ENCODE data around the gene SH3TC1.
A peak's percentile ranks its signal among the peaks of the same experiment; 100 is the strongest.

The SH3TC1 gene

DNA sequence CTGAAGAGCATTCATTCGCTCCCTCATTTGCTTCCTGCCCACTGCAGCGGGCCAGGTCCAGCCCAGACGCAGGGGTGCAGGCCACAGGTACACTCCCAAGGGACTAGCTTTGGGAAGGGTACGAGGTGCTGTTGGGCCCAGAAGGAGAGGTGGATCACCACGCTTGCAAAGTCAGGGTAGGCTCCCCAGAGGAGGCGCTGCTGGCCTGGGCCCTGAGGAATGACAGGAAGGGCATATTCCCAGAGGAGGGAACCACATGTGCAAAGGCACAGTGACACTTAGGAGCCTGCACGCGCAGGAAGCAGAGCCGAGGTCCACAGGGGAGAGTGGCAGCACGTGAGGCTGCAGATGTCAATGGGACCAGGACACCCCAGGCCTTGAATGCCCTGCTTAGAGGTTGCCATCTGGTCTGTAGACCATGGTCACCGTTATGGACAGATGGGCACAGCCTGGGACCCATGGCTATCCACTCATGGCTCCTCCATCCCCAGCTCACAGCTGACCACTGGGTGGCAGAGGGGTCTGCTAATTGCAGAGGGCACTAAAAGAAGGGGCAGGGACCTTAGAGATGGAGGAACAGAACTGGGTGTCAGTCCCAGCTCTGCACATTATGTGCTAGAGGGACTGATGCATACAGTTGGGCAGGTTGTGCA, 78.4 kb downstream of the SH3TC1 start:
- DNase-seq, result no peak

DNA sequence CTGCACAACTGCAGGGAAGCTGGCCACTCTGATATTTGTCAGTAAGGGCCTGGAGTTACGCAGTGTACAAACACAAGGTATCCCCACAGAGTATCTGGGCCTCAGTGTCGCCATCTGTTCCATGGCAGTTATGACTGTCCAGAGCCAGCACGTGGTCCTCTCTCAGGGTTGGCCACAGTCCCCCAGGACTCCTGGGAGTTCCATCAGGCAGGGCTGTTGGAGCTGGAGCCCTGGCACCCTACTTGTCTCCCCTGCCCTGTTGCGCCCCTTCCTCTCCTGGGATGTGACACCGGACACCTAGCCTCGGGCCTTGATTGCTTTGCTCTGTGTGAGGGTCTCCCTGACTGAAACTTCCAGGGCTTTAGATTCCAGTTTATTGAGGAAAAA, 78.9 kb downstream of the SH3TC1 start:
- DNase-seq, result no peak

DNA sequence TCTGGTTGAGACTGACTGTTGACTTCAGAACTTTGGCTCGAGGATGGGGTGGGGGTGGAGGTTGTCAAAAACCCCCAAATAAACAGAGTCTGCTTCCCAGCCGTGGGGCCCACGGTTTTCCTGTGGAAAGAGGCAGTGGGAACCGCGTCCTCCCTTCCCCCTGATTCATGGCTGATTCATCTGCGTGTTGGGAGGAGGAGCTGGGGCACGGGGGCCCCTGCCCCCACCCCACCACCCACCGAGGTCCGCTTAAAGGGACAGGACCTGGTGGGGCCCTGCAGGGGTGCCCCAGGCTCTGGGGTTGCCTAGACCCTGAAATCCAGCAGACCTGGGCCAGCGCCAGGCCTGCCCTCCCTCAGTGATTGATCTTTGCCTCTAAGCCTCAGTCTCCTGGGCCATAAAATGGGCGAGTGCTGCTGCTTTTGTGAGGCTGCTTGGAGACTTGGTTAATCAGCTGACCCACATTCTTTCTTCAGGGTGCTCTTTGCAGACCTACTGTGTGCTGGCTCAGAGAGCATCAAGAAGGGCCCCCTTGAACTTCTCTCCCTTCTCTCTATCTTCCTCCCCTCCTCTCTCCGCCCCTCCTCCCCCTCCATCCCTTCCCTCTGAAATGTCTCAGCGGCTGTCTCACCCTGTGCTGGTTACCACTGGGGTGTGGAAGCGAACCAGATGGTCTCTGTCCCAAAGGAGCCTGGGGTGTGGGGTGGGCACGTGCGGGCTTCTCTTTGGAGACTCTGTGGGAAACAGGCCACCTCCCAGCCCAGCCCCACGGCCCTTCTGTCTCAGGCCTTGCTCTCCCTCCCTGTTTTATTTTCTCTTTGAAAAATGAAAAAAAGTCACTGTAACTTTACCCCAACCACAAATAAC, 79.6 kb downstream of the SH3TC1 start:
- peak; percentile 42 for DNase-seq

DNA sequence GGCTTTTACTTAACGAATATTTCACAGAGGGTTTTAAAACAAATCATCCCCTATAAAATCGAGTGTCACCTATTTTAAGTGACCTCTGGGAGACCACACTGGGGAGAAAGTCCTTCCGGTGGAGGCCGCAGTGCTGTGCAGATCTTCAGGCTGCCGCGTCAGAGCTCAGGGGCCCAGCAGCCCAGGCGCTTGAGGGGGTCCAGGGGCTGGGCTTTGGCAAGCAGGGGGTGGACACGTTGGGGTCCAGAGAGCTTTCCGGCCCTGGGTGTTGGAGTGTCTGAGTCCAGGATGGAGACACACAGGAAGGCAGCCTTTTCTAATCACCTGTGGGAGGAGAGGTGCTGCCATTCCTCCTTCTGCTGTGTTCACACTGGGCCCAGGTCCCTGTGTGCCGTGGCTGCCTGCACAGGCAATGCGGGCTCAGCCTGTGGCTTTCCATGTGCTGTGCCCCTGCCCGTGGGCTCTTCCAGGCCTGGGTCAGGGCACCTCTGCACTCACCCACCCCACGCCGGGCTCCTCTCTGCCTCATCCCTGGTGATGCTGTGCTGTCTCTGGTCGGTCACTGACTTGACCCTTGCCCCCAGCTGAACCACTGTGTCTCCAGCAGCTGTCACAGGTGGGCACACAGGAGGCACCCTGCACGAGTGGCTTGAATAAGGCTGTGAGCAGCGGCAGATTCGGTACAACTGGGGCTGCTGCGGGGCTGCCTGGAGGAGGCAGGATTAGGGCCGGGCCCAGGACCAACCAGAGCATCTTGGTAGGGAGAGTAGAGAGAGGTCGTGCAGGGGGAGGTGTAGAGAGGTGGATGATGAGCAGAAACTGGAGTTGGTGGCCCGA, 80.4 kb downstream of the SH3TC1 start:
- DNase-seq, result no peak

DNA sequence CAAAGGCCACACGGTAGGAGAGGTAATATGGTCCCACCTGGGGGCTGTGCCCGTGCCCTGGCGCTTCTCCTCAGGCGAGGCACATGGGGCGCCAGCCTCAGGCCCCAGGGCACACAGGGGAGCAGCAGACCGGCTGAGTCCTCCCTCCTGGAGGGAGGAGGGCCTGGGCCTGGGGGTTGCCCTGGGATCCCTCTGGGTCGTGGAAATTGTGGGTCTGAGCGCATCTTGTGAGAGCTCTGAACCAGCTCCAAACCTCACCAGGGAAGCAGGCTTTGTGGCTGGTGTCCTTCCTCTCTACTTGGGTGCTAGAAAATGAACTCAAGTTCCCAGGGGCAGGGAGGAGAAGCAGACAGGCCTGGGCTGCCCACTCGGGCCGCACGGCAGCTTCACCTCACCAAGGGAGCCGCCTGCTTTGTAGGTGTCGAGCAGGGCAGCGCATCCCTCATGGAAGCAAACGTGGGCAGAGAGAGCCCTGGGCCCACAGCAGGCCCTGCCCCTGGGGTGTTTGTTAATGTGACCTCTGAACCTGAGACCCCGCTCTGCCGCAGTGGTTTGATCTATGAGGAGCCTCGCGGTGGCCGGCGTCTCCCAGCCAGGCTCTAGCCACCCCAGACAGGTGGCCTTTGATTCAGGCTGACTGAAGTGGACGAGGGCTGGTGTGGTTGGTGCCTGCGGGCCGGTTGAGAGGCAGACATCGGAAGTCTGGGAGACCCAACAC, 81.2 kb downstream of the SH3TC1 start:
- no peak for DNase-seq

DNA sequence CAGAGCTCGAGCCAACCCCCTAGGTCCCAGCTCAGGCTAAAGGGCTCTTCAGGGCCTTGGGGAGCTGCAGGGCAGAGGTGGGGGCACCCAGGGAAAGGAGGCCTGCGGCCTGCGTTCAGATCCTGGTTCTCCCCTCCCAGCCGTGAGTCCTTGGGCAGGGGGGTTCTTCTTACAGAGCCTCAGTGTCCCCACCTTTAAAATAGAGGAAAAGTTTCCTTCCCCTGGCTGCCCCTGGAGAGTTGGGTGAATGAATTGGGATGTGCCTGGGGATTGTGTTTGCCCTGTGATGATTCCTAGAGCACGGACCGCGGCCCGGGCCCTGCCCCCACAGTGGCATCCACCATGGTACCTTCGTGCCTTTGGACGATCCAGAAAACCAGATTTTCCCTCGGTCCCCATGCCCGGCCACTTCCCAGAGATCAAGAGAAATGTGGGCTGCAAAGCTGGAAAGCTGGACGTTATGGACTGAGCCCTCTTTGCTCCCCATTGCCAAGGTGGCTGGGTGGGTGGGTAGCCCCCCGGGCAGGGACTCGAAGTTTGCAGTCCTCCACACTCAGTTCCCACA, 81.9 kb downstream of the SH3TC1 start:
- no peak for DNase-seq

DNA sequence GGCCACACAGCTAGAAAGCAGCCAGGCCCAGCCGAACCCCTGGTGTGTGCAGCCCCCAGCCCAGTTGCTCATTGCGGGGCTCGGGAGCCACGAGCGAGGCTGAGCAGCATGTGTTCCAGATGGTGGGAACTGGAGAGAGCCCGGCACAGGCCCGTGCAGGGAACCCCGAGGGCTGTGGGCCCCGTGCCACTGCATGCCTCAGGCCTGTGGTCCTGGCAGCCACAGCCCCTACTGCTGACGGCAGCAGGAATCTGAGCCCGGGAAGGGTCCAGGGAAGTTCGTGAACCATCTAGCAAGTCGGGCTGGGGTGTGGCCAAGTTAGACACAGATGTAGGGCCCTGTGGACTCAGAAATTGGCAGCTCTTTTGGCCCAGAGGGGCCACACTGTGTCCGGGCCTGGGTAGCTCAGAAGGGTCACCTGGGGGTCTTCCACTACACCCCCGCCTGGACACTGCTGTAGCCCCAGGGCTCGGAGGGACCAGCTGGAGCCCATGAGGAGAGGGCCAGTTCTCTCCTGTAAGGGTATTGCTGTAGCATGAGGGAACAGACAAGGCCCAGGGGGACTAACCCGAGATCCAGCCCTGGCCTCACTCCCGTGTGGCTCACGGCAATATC, 82.5 kb downstream of the SH3TC1 start:
- DNase-seq, result no peak

DNA sequence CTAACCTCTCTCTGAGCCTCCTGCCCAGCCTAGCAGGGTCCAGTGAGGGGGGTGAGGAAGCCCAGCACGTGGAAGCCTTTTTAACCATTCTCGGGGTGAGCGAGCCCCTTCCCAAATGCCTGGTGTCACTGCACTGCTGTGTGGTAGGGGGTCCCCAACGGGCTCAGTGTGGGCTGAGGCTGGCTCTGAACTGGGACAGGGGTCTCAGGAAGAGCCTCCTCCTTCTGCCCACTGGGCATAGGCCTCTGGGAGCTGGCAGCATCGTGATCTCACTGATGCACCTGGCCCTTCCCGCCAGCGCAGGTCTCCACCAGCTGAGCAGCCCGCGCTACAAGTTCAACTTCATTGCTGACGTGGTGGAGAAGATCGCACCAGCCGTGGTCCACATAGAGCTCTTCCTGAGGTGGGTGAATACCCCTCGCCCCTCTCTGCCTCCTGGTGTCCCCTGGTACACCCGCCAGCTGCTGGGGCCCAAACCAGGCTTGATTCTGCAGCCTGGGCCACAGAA, 83.1 kb downstream of the SH3TC1 start:
- DNase-seq, result no peak

DNA sequence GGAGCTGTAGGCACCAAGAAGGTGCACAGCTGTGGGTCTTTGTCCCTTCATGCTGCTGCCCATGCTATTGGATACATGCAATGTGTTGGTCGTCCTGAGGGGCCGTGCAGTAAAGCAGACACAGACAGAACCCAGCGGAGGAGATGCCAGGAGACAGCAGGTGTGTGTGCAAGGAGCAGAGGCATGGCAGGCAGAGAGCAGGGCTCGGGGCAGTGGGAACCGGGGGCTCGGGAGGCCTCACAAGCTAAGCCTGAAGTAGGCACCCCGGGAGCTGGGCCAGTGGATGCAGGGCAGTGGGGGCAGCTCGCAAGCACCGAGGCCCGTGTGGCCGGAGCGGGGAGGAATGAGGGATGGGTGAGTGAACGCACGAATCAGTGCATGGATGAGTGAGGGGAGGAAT, 83.7 kb downstream of the SH3TC1 start:
- no peak for DNase-seq

DNA sequence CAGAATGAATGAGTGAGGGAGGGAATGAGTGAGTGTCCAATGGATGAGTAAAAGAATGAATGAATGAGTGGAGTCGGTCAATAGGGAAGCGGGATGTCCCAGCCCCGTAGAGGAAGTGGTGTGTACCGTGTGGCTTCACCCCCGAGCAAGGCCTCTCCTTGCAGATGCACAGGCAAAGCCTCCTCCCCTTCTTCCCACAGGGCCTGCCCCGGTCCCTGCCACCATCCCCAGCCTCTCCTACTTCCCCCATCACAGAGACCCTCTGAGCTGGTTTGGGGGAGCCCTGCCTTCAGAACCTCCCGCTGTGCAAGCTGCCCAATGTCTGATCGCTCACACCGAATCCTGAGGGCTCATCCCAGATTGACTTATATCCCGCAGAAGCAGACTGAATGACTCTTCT, 84.1 kb downstream of the SH3TC1 start:
- no peak for DNase-seq

DNA sequence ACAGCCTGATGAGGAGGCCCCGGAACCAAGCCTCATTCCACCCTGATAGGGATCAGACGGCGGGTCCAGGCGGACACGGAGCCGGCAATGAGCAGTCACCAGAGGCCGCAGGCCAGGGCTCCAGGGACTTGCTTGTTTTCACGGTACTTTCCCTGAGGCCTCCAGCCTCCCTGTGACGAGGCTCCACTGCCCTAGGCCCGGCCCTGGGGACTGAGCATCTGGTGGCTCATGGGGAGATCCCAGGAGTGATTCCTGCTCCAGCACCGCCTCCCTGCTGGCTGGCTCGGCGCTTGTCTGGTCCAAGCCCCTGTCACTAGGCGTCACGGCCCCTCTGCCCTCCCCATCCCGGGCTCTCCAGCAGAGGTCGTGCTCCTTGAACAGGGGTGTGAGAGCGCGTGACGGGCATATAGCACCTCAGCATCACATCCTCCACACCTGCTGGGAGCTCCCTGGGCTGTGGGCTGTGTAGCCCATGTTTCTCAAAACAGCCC, 84.6 kb downstream of the SH3TC1 start:
- DNase-seq, result no peak

DNA sequence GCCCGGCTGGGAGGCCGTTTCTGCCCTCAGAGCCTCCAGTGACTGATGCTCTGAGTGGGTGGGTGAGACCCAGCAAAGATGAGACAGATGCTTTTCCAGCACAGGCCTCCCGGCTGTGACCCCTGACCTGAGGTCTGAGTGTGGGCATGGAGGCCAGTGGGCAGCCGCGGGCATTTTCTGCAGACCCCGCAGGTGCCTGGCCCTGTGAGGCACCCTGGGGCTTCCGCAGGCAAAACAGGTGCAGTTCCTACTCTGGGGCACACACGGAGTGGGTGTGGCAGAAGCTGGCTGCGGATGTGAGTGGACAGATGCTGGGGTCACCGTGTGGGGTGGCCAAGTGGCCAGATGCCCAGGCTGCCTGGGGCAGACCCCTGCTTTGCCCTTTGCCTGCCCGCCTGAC, 85.3 kb downstream of the SH3TC1 start:
- no peak for DNase-seq

DNA sequence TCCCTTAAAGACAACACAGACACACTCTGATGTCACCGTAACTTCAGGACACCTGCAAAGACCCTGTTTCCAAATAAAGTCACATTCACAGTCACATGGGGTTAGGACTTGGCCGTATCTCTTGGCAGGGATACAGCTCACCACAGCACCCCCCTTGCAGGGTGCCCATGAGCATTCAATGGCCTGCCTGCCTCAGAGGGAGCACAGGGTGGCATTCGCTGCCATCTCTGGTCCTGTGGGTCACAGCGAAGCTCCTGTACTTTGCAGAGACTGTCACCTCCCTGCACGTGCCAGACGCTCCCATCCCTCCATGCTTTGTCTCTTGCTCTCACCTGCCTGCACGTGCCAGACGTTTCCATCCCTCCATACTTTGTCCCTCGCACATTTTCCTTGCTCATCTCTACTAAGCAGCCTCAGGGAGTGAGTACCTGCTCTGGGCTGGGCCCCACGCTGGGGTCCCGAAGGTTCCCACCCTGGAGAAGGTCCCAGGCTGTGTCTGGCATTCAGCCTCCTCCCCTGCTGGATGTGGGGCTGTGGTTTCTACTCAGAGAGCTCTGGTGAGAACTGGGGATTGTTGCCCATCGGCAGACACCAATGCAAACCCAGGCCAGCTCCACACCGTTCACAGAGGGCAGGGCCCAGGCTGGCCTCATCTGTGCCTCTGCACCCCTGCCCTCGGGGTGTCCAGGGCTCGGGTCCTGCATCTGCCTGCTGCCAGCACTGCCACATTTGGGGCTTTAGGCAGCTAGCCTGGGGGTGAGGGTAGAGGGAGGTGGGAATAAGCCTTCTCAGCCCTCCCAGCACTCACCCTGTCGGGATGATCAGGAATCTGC, 86.3 kb downstream of the SH3TC1 start:
- DNase-seq, result no peak

DNA sequence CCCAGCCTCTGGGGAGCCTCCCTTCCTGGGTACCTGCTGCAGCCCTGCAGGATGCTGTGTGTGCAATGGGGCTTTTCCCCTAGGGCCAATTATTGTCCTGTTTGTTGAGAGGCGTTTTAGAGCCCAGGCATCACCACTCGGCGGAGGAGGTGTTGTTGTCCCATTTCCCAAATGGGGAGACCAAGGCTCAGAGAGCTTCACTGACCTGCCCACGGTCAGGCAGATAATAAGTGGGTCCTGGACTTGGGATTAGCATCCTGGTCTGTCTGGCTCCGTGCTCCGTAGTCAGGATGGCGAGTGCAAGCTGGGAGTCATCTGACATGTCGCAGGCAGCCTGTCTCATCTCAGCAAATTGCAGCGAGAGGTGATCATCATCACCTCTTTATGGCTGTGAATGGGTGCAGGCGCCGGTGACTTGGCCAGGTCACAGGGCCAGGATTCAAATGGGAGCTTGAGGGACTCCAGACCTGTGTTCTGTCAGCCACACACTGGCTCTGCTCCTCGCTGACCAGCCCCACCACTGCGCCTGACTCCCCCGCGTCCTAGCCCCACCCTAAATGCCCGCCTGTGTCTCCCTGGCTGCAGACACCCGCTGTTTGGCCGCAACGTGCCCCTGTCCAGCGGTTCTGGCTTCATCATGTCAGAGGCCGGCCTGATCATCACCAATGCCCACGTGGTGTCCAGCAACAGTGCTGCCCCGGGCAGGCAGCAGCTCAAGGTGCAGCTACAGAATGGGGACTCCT, 87.1 kb downstream of the SH3TC1 start:
- no peak for DNase-seq

DNA sequence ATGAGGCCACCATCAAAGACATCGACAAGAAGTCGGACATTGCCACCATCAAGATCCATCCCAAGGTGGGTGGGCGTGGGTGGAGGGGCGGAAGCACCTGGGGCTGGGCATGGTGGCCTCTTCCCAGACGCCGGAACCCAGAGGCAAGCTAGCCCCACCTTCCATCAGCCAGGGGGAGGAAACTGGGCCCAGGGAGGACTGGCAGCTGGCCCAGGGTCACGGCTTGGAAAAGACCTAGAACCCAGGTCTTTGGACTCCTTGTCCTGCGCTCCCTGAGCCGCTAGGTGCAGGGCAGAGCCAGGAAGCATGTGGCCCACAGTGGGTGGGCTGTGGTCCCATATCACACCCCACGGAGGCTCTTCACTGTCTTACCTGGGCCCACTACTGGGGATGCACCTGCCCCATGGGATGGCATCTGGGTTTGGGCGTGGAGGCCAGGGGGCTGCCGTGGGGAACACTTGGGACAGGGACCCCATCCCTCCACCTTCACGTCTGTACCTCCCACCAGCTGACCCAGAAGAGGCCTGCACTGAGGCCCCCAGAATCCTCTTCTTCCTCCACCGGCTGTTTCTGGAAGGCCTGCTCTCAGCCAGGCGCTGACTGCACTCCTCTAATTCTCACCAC, 87.7 kb downstream of the SH3TC1 start:
- no peak for DNase-seq

DNA sequence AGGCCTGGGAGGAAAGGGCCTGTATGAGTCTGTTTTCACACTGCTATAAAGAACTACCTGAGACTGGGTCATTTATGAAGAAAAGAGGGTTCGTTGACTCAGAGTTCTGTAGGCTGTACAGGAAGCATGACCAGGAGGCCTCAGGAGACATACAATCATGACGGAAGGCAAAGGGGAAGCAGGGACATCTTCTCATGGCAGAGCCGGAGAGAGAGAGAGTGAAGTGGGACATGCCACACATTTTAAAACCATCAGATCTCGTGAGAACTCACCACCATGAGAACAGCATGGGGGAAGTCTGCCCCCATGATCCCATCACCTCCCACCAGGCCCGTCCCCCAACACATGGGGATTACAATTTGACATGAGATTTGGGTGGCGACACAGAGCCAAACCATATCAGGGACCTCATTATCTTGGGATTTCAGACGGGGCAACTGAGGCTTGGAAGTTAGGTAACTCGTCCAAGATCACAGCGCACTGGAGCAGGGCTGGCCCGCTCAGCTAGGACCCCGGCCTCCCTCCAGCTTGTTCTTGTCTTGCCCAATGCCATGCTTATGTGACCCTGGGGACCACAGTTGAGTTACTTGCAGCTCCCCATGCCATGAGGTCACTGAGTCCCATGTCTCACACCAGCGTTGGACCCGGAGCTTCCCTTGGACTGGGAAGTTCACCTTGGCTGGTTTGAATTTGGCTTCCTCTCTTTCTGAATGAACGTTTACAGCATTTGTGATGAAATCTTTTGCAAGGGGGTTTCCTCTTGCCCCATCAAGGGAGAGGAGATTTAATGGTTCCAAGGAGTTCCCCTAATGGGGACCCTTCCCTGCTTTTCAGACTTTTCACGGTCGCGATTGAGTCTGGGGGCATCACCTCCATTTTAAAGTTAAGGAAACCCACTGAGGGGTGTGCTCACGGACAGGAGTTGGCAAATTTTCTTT, 88.5 kb downstream of the SH3TC1 start:
- DNase-seq, result no peak

DNA sequence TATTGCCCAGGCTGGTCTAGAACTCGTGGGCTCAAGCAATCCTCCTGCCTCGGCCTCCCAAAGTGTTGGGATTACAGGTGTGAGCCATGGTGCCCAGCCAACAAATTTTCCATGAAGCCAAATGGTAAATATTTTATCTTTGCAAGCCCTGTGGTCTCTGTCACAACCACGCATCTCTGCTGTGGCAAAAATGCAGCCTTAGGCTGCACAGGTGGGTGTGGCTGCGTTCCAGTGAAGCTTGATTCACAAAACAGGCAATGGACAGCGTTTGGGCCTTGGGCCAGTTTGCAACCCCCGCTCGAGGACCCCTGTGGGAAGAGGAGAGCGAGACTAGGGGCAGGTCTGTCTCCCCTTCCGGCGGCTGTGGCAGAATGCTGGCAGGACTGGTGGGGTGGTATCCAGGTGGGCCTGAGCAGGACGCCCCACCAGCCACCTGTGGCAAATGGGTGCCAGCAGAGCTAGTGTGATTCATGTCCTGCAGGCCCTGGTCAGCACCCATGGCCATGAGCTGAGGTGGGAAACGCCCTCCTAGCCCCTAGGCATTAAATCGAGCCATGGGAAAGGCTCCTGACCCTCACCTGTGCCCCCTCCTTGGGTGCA, 90.2 kb downstream of the SH3TC1 start:
- DNase-seq, result no peak

Data from right kidney (tissue), 1 donor.